Measurements from ENCODE around the gene SLC44A3. TPM values are rescaled to one million over a fixed set of nuclear protein-coding genes. Genes with fewer than 3 reads are reported as not detected.

The SLC44A3 gene
- total and polyA plus RNA-seq, 3 donors from 2014 or later, result 2.7 to 6.4 (median 3.4) TPM

DNA sequence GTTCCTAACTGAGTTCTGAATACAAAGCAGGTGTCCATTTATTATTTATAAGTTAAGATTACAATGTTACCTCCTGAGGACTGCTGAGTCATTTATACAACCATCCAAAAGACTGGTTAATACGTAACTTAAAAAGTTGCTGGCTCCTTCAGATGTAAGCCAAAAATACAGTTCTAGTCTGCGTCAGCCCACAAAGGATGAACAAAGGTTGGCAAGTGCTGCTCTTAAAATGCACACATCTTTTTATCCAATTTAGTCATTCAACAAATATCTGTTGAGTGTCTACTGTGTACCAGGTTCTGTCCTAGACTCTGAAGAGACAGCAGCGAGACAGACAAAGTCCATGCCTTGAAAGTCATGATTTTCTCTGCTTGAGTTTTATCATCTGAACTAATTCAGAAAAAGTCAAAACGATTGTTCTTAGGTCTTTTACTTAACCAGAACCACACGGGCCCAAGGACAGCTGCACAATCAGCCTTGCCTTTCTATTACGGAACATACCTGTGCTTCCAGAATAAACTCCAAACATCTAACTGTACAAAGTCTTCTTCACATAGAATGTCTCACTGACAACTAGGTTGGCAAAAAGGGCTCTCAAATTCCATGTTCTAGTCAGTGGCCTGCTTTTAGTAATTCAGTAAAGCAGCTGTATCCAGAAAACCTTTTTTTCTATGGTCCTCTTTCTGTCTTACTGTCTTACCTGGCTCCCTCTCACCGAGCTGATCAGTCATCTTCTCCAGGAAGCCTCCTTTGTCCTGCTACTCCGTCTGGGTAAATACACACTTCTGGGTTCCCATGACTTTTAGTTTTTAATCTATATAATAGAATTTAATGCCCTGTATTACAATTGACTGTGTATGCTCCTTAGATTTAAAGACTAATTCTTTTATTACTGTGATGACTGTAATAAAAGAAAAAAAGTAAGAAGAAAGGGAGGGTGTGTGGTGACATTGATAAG, 122.3 kb downstream of the SLC44A3 start:
- Histone ChIP-seq H3K27ac (no peak overlapping the region), H3K4me3 (no peak overlapping the region), H3K27me3 (no peaks in the 10 kb centered on the region), H3K36me3 (ENCODE audit: low read depth, missing control alignments) (no peaks in the 10 kb centered on the region), H3K9me3 (no peaks in the 10 kb centered on the region), H3K4me1 (no peaks in the 10 kb centered on the region)
- intact Hi-C loops (cut with DNase I; ENCODE audit: low total_unique reads), result no loop called here
- TF ChIP-seq, protein P1, sequence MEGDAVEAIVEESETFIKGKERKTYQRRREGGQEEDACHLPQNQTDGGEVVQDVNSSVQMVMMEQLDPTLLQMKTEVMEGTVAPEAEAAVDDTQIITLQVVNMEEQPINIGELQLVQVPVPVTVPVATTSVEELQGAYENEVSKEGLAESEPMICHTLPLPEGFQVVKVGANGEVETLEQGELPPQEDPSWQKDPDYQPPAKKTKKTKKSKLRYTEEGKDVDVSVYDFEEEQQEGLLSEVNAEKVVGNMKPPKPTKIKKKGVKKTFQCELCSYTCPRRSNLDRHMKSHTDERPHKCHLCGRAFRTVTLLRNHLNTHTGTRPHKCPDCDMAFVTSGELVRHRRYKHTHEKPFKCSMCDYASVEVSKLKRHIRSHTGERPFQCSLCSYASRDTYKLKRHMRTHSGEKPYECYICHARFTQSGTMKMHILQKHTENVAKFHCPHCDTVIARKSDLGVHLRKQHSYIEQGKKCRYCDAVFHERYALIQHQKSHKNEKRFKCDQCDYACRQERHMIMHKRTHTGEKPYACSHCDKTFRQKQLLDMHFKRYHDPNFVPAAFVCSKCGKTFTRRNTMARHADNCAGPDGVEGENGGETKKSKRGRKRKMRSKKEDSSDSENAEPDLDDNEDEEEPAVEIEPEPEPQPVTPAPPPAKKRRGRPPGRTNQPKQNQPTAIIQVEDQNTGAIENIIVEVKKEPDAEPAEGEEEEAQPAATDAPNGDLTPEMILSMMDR (IDR thresholded peaks at IDR 0.05), result no peak
- no peak for TF ChIP-seq POLR2A (IDR thresholded peaks at IDR 0.05)
- WGBS, 2 donors, result 75 to 77% methylated on average over 8 of the region's 8 CpGs
- DNase-seq, result no peak

Other genes starting within 250 kb of the SLC44A3 start
- gene CNN3, start 106.8 kb downstream of the SLC44A3 start, total RNA-seq, result 10 to 100 TPM; 45.9 to 61.4 TPM
- 114 TPM for gene CNN3, start 106.8 kb downstream of the SLC44A3 start, polyA plus RNA-seq (ENCODE audit: insufficient read depth, low read depth, low replicate concordance)